Measurements from ENCODE around the gene CFLAR. TPM values are rescaled to one million over a fixed set of nuclear protein-coding genes. Genes with fewer than 3 reads are reported as not detected.

Gene CFLAR
- total RNA-seq, 1 experiment from 2014 or later, result 35.6 TPM

- Histone ChIP-seq H2AFZ (ENCODE audit: low read depth, low read length, poor library complexity, severe bottlenecking) (no peak overlapping the region), H3K9ac (ENCODE audit: low read length) (no peak overlapping the region), H3K4me2 (ENCODE audit: low read length) (no peak overlapping the region), H4K20me1 (ENCODE audit: insufficient read depth) (no peaks in the 10 kb centered on the region), H3K27ac (ENCODE audit: low read depth, low read length) (no peak overlapping the region), H3K4me3 (replicated peaks in 1 of 2; ENCODE audit: low read depth in 1 of 2, low read length in 2 of 2) (no peak overlapping the region), H3K9me2 (ENCODE audit: insufficient read depth) (no peaks in the 10 kb centered on the region), H3K79me2 (ENCODE audit: insufficient read depth, low read length) (no peaks in the 10 kb centered on the region), H3K27me3 (ENCODE audit: insufficient read depth, low read length) (no peaks in the 10 kb centered on the region), H3K36me3 (ENCODE audit: control insufficient read depth in 1 of 2, insufficient read depth in 2 of 2, low read length in 2 of 2) (no peaks in the 10 kb centered on the region), H3K9me3 (ENCODE audit: control insufficient read depth in 1 of 2, insufficient read depth in 1 of 2, low read depth in 1 of 2, low read length in 2 of 2) (peaks cover 0 to 4% of the 10 kb centered on the region in 2 experiments; a peak in 1 of 4 replicates), H3K4me1 (ENCODE audit: control insufficient read depth in 1 of 2, insufficient read depth in 2 of 2, low read length in 2 of 2) (no peaks in the 10 kb centered on the region)
- TF ChIP-seq SRF (IDR thresholded peaks at IDR 0.05; ENCODE audit: low read depth) (no peak), POLR2AphosphoS5 (IDR thresholded peaks at IDR 0.05; ENCODE audit: low read depth, low read length) (no peak), YY1 (IDR thresholded peaks at IDR 0.05; ENCODE audit: extremely low read depth, insufficient replicate concordance, low read depth, low read length) (no peak), CEBPB (IDR thresholded peaks at IDR 0.05; ENCODE audit: low read depth) (no peak), EZH2phosphoT487 (IDR thresholded peaks at IDR 0.05; ENCODE audit: borderline replicate concordance) (no peak), SIN3A (IDR thresholded peaks at IDR 0.05; ENCODE audit: low read depth) (no peak), ZNF274 (IDR thresholded peaks at IDR 0.05; ENCODE audit: low read depth, low read length) (no peak)
- POLR2A ChIA-PET, result no interaction called here
- RAD21 ChIA-PET (ENCODE audit: low non-redundant PET in 1 of 2, low total read pairs in 2 of 2, uncharacterized antibody in 2 of 2, unreplicated experiment in 2 of 2), result no interaction called here
- intact Hi-C loops (cut with micrococcal nuclease), result no loop called here
- no peak for ATAC-seq
- BruUV-seq (replicated peaks), result no TSS peak
- no peak for DNase-seq (ENCODE audit: low read depth, low spot score)
- CTCF ChIA-PET, result no interaction called here
Measured at GRCh38 chr2:201107624-201108023, 8.3 kb upstream of the CFLAR start.

GRCh38 chr2:201108341-201108740 lies 7.6 kb upstream of the CFLAR start:
- H3K79me2 ChIP-seq (ENCODE audit: insufficient read depth, low read length), result no peaks in the 10 kb centered on the region
- H4K20me1 ChIP-seq (ENCODE audit: insufficient read depth), result no peaks in the 10 kb centered on the region
- H3K27me3 ChIP-seq (ENCODE audit: insufficient read depth, low read length), result no peaks in the 10 kb centered on the region
- no TSS peak for BruUV-seq (replicated peaks)
- no peak overlapping the region for H3K27ac ChIP-seq (ENCODE audit: low read depth, low read length)
- TF ChIP-seq, protein P1, sequence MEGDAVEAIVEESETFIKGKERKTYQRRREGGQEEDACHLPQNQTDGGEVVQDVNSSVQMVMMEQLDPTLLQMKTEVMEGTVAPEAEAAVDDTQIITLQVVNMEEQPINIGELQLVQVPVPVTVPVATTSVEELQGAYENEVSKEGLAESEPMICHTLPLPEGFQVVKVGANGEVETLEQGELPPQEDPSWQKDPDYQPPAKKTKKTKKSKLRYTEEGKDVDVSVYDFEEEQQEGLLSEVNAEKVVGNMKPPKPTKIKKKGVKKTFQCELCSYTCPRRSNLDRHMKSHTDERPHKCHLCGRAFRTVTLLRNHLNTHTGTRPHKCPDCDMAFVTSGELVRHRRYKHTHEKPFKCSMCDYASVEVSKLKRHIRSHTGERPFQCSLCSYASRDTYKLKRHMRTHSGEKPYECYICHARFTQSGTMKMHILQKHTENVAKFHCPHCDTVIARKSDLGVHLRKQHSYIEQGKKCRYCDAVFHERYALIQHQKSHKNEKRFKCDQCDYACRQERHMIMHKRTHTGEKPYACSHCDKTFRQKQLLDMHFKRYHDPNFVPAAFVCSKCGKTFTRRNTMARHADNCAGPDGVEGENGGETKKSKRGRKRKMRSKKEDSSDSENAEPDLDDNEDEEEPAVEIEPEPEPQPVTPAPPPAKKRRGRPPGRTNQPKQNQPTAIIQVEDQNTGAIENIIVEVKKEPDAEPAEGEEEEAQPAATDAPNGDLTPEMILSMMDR (IDR thresholded peaks at IDR 0.05 in 2 of 3, conservative IDR thresholded peaks at IDR 0.05 in 1 of 3; ENCODE audit: borderline replicate concordance in 1 of 3, insufficient read depth in 1 of 3, low read depth in 2 of 3, low read length in 2 of 3), result no peak
- TF ChIP-seq YY1 (IDR thresholded peaks at IDR 0.05; ENCODE audit: extremely low read depth, insufficient replicate concordance, low read depth, low read length), result no peak
- no peak for TF ChIP-seq SIN3A (IDR thresholded peaks at IDR 0.05; ENCODE audit: low read depth)
- no peak overlapping the region for H3K9ac ChIP-seq (ENCODE audit: low read length)
- H3K4me2 ChIP-seq (ENCODE audit: low read length), result no peak overlapping the region
- no peak overlapping the region for H3K4me3 ChIP-seq (replicated peaks in 1 of 2; ENCODE audit: low read depth in 1 of 2, low read length in 2 of 2)
- ChIA-PET RAD21 (ENCODE audit: low non-redundant PET in 1 of 2, low total read pairs in 2 of 2, uncharacterized antibody in 2 of 2, unreplicated experiment in 2 of 2) (no interaction called here), POLR2A (no interaction called here), CTCF (no interaction called here)
- no peaks in the 10 kb centered on the region for H3K4me1 ChIP-seq (ENCODE audit: control insufficient read depth in 1 of 2, insufficient read depth in 2 of 2, low read length in 2 of 2)
- ATAC-seq, result no peak
- intact Hi-C loops (cut with micrococcal nuclease), result no loop called here
- H2AFZ ChIP-seq (ENCODE audit: low read depth, low read length, poor library complexity, severe bottlenecking), result no peak overlapping the region
- no peak for DNase-seq (ENCODE audit: low read depth, low spot score)
- peaks cover 0 to 4% of the 10 kb centered on the region in 2 experiments; a peak in 1 of 4 replicates for H3K9me3 ChIP-seq (ENCODE audit: control insufficient read depth in 1 of 2, insufficient read depth in 1 of 2, low read depth in 1 of 2, low read length in 2 of 2)
- no peaks in the 10 kb centered on the region for H3K36me3 ChIP-seq (ENCODE audit: control insufficient read depth in 1 of 2, insufficient read depth in 2 of 2, low read length in 2 of 2)
- H3K9me2 ChIP-seq (ENCODE audit: insufficient read depth), result no peaks in the 10 kb centered on the region

All from HCT116 (cell line).